HTR-8/SVneo (cell line): ENCODE measurements around the gene KIF5A.
A peak's percentile ranks its signal among the peaks of the same experiment; 100 is the strongest.

ENCODE experiments used
- DNase-seq: peaks from one replicate; pipeline ENCODE4 v3.0.0; 2011; ENCODE audit warnings: low spot score, mixed read lengths; ENCODE audit not compliant: insufficient read length
- FAIRE-seq: peaks from 2 replicates; lab custom pipeline; 2011; peaks lifted over from hg19 to GRCh38; lab: Jason Lieb, UNC

Gene KIF5A

GRCh38 chr12:57531836-57532235 lies 18.0 kb upstream of the KIF5A start:
- DNase-seq, result no peak
- no peak for FAIRE-seq

- DNase-seq (no peak), FAIRE-seq (no peak)
Observed at GRCh38 chr12:57533108-57533507, 16.7 kb upstream of the KIF5A start.

- FAIRE-seq (no peak), DNase-seq (no peak)
Observed at GRCh38 chr12:57534250-57534649, 15.6 kb upstream of the KIF5A start.

- no peak for FAIRE-seq
- DNase-seq, result no peak
Observed at GRCh38 chr12:57534991-57535543, 14.8 kb upstream of the KIF5A start.

GRCh38 chr12:57535764-57536596 lies 13.9 kb upstream of the KIF5A start:
- no peak for DNase-seq
- no peak for FAIRE-seq

GRCh38 chr12:57536597-57536942 lies 13.3 kb upstream of the KIF5A start:
- FAIRE-seq (no peak), DNase-seq (no peak)

- no peak for DNase-seq
- FAIRE-seq, result no peak
Observed at GRCh38 chr12:57539134-57539768, 10.6 kb upstream of the KIF5A start.

GRCh38 chr12:57541001-57541400 lies 8.8 kb upstream of the KIF5A start:
- DNase-seq (no peak), FAIRE-seq (no peak)

- DNase-seq (no peak), FAIRE-seq (no peak)
Observed at GRCh38 chr12:57541717-57542116, 8.1 kb upstream of the KIF5A start.

GRCh38 chr12:57543581-57543980 lies 6.3 kb upstream of the KIF5A start:
- DNase-seq, result no peak
- FAIRE-seq, result no peak

- DNase-seq (no peak), FAIRE-seq (no peak)
Observed at GRCh38 chr12:57545809-57546437, 3.9 kb upstream of the KIF5A start.

GRCh38 chr12:57546438-57547287 lies 3.2 kb upstream of the KIF5A start, which contains the start of gene DCTN2:
DCTN2 (minus strand) TSS chr12:57547192; CDS start chr12:57547063, 129 bp downstream.
- FAIRE-seq (peak; percentile 71), DNase-seq (peak; percentile 99)

GRCh38 chr12:57547288-57548012 lies 2.4 kb upstream of the KIF5A start:
- FAIRE-seq (no peak), DNase-seq (no peak)

GRCh38 chr12:57548013-57548315 lies 1.9 kb upstream of the KIF5A start:
- DNase-seq (no peak), FAIRE-seq (no peak)

GRCh38 chr12:57548488-57548887 lies 1.4 kb upstream of the KIF5A start:
- FAIRE-seq (no peak), DNase-seq (no peak)

GRCh38 chr12:57549203-57549908 lies 488 bp upstream of the KIF5A start:
- FAIRE-seq (no peak), DNase-seq (no peak)

GRCh38 chr12:57550641-57551549 lies 1.1 kb downstream of the KIF5A start:
- no peak for FAIRE-seq

More at GRCh38 chr12:57550641-57551549, 1.1 kb downstream of the KIF5A start:
- no peak for DNase-seq
